HEK293T (cell line): Measurements from ENCODE around the gene DNMT3L.

Experiments used
- BHLHE40 ChIP-seq: fragments of 450-650 bp; IDR thresholded peaks from 2 replicates; pipeline ENCODE4 v1.6.1; 2016; ENCODE audit warnings: mild to moderate bottlenecking, moderate library complexity, borderline replicate concordance
- HDGF ChIP-seq: fragments of 450-650 bp; IDR thresholded peaks from 2 replicates; pipeline ENCODE4 v1.6.1; 2017; ENCODE audit warnings: antibody characterized with exemption, borderline replicate concordance
- SP1 ChIP-seq: fragments of 450-650 bp; IDR thresholded peaks from 2 replicates; pipeline ENCODE4 v1.6.1; 2017
- ZNF384 ChIP-seq: fragments of 450-650 bp; IDR thresholded peaks from 2 replicates; pipeline ENCODE4 v1.6.1; 2016

DNA sequence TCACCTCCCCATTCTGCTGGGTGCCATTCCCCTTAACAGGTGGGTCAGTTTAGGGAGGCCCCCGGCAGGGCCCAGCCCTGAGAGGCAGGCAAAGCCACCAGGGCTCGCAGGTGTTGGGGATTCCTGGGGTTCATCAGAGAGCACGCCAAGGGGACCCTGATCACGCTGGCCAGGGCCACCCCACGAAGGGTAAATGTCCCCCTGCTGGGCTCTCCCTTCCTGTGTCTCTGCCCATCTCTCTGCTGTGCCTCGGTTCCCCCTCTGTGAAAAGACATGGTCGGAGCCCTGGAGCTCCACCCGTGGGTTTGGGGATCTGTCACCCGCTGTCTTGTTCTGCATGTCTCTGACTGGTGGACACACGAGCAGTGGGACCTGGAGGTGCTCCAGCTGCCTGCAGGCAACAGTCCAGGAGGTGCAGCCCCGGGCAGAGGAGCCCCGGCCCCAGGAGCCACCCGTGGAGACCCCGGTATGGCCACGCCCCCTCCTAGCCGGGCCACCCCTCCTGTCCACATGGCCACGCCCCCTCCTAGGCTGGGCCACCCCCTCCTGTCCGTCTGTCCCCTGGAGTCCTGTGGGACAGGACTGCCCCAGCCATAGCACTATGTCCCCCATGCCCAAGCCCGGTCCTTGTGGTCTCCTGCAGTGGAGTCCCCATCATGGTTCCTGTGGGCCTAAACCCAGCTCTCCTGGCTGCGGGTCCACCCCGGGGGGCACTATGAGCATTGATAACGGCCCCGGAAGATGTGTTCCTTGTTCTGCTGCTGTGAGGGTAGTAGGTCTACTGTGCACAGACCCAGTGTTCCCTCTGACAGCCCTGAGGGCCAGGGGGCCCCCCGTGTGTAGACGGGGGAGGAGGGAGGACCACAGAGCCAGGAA, 30.5 kb upstream of the DNMT3L start:
- TF ChIP-seq HDGF, result no peak
- TF ChIP-seq BHLHE40, result no peak
- no peak for TF ChIP-seq SP1
- TF ChIP-seq ZNF384, result no peak
